GM20000 (cell line): Measurements from ENCODE around the gene ANKH.

Experiments
- DNase-seq: peaks from one replicate; pipeline ENCODE4 v3.0.0; 2012; ENCODE audit warnings: low spot score
- TF ChIP-seq, protein P1 (sequence below): IDR thresholded peaks from 2 replicates; pipeline ENCODE4 v1.5.1; 2012; ENCODE audit warnings: mild to moderate bottlenecking, control low read depth; ENCODE audit errors: extremely low read depth, missing control alignments

The ANKH gene

DNA sequence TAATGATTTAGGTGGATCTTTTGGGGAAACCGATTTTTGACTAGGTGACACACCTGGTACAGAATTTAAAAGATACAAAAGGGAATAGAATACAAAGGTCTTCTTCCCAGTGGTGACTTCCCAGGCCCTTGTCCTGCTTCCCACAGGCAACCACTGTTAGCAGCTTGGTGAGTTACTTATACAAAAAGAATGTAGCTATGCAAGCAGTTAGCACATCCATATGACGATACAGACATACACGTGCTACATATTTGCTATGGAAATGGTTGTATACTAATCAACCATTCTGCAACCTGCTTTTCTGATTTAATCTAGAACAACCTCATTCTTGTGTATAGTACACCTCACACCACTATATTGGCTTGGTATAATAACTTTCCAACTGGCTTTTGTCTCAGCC lies 156.1 kb downstream of the ANKH start:
- TF ChIP-seq, protein P1, sequence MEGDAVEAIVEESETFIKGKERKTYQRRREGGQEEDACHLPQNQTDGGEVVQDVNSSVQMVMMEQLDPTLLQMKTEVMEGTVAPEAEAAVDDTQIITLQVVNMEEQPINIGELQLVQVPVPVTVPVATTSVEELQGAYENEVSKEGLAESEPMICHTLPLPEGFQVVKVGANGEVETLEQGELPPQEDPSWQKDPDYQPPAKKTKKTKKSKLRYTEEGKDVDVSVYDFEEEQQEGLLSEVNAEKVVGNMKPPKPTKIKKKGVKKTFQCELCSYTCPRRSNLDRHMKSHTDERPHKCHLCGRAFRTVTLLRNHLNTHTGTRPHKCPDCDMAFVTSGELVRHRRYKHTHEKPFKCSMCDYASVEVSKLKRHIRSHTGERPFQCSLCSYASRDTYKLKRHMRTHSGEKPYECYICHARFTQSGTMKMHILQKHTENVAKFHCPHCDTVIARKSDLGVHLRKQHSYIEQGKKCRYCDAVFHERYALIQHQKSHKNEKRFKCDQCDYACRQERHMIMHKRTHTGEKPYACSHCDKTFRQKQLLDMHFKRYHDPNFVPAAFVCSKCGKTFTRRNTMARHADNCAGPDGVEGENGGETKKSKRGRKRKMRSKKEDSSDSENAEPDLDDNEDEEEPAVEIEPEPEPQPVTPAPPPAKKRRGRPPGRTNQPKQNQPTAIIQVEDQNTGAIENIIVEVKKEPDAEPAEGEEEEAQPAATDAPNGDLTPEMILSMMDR, result no peak
- no peak for DNase-seq

DNA sequence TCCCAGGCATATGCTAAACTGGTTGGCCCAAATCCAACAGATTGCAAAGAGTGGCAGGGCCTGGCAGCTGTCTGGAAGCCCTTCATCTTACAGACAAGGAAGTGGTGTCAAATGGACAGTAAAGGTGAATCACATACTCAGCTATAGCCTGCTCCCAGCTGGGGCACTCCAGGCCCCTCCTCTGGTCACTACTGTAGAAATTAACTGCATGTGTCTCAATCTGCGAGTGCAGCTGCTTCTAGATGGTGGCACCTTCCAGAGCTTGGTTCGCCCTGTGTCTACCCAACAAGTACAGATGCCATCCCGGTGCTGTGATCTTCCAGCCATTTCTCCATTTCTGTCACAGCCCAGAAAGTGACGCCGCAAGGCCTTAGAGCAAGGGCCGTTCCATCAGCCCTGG lies 156.9 kb downstream of the ANKH start:
- DNase-seq, result no peak
- TF ChIP-seq, protein P1, result no peak

DNA sequence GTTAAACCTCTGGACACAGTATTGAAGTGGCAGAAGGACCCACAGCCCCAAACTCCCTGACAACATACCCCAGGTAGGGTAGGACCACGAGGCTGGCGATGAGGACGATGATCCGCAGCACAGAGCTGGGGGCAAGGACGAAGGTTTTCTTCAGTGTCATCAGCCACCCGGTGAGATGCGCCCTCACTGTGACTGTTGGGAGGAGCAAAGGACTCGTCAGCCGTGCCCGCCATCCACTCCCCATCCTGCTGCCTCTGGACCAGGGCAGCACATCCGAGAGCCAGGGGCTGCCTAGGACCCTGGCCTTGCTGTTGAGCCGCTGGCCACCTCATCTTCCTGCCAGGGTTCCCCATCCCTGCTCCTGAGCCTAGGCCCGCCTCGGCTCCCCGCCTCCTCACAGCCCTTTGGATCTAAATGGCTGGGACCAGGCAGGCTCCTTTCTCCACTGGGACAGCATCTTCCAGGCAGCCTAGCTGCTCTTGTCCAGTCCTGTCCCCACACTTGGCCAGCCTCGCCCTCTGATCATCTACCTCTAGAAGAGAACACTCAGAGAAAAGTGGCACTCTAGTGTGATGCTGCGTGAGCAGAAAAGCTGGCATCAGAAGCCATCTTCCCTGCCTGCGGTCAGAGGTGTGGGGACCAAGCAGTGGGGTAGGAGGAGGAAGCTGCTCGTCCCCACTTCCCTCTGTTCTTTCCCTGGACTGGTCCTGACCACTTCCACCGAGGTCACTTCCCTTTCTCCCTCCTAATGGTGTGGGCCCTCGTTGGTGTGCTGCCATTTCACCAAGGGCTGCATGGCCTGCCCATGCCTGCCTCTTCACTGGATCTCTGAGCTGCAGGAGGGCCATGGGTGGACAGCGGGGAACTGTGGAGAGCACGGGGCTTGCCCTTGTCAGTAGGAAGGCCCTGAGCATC lies 157.8 kb downstream of the ANKH start:
- TF ChIP-seq, protein P1, result no peak
- no peak for DNase-seq

DNA sequence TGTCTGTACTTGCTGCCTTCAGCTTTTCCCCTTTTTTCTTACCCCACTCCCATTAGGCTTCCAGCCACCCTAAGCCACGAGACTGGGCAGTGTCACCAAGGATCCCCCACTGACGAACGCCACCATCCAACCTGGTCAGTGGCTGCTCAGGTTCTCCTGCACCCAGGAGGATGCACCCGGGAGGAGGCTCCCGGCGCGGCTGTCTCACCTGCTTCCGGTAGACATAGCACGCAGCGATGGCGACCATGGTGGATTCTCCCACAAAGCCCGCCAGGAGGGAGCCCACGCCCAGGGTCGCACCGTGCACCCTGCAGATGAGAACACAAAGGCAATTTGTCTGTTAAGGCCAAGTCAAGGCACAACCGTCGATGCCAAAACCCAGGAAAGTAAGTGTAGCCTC lies 158.9 kb downstream of the ANKH start:
- TF ChIP-seq, protein P1, result no peak
- no peak for DNase-seq

DNA sequence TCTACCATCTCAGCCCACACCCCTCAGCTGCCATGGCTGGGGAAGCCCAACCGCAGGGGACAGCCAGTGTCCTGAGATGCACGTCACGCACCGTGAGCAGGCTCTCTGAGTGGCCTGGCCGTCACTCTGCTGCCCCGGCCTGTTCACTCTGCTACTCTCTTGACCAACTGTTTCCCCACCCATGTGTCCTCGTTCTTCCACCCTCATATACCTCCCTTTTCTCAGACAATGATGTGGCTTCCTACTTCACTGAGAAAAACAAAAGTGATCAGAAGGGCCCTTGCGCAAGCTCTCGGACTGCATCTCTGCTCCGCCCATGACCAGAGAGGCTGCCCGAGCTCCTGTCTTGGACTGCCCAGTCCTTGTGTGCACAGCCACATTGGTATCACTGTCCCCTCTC lies 159.4 kb downstream of the ANKH start:
- TF ChIP-seq, protein P1, result no peak
- DNase-seq, result no peak

DNA sequence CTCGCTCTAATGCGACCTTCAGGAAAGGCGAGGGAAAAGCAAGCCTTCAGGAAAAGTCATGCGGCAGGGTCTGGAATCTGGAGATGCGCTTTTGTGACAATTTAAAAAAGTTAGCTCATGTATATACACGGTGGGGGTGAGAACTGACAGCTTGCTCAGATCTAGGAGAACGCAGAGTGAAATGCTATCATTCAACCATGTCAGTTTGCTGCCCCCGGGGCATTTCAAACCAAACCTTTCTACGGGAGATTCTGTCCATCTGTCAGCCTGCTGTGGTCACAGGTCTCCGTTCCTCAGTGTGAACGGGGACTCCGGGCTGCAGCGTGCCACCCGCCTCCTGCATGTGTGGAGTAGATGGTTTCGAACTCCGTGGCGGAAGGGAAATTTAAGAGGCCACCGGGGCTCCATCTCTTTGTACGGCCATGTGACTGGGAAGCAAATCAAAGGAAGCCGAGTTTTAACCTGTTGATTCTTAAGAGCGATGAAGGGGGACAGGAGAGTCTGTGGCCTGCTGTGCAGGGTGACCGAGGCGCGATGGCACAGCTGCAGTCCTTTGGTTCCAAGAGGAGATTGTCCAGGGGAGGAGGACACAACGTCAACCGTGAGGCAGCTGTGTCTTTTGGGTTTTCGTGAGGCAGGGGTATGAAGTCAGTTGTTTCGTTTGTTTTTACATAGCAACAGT lies 161.1 kb downstream of the ANKH start:
- DNase-seq, result no peak
- TF ChIP-seq, protein P1, result no peak

DNA sequence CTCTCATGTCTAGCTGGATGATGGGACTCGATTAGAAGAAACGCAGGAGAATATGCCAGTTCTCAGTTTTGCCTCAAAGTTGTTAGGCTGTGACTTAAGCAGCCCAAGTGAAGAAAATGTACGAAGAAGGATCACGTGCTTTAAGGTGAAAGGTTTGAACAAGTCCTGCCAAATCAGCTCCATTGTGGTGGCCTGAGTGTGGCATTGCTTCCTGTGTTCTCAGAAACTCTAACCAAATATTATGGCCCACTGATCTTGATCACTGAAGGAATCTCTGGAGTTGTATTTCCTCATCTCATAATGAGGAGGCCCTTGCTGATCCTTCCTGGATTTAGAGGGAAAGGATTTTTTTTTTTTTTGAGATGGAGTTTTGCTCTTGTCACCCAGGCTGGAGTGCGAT lies 163.0 kb downstream of the ANKH start:
- DNase-seq, result no peak
- TF ChIP-seq, protein P1, result no peak
